Cardiac muscle cell (in vitro differentiated cells and primary cell): ENCODE measurements around the gene EDC4. TPM values are rescaled to one million over a fixed set of nuclear protein-coding genes. Genes with fewer than 3 reads are reported as not detected.

Experiments used
- DNase-seq, 2 donors: peaks; one replicate each; pipeline versions ENCODE4 v3.0.0 to v3.0.0-alpha.2; 2010 to 2017; ENCODE audit warnings: low read depth in 1 of 2, low spot score in 1 of 2
- H3K27ac ChIP-seq: fragments of 200-600 bp; sonication (generic); 2 replicates; pipeline ENCODE4 v1.5.1; 2016
- H3K27me3 ChIP-seq: fragments of 200-600 bp; sonication (generic); 2 replicates; pipeline ENCODE4 v1.6.0; 2016; ENCODE audit warnings: control low read depth
- H3K36me3 ChIP-seq: fragments of 200-600 bp; sonication (generic); 2 replicates; pipeline ENCODE4 v1.5.1; 2016; ENCODE audit warnings: control low read depth
- H3K4me1 ChIP-seq: fragments of 200-600 bp; sonication (generic); 2 replicates; pipeline ENCODE4 v1.8.1; 2017; ENCODE audit warnings: low read depth, mild to moderate bottlenecking, mixed run types
- H3K4me3 ChIP-seq: fragments of 200-600 bp; sonication (generic); 2 replicates; pipeline ENCODE4 v1.5.1; 2016; ENCODE audit warnings: mild to moderate bottlenecking
- H3K9me3 ChIP-seq: fragments of 200-600 bp; sonication (generic); 2 replicates; pipeline ENCODE4 v1.5.1; 2017; ENCODE audit warnings: low read depth, mild to moderate bottlenecking, control low read depth
- polyA plus RNA-seq: library from polyadenylated mRNA; unstranded; fragments of >200 nt; fragmentation: Nextera tagmentation; extraction: Ambion mirVana; gene quantifications from 2 replicates; pipeline ENCODE4 v1.2.1, GENCODE V29; 2016
- total RNA-seq: library from RNA; depleted of rRNA; stranded (reverse); fragments of >200 nt; gene quantifications from 2 replicates; pipeline ENCODE4 v1.2.3, GENCODE V29; 2016
- TF ChIP-seq, protein P1 (sequence below): IDR thresholded peaks from 2 replicates; pipeline ENCODE4 v1.5.1; 2012; ENCODE audit warnings: low read depth, mild to moderate bottlenecking, low read length

The EDC4 gene
- total and polyA plus RNA-seq, 2 experiments from 2014 or later = 87.8 to 95.7 TPM

DNA sequence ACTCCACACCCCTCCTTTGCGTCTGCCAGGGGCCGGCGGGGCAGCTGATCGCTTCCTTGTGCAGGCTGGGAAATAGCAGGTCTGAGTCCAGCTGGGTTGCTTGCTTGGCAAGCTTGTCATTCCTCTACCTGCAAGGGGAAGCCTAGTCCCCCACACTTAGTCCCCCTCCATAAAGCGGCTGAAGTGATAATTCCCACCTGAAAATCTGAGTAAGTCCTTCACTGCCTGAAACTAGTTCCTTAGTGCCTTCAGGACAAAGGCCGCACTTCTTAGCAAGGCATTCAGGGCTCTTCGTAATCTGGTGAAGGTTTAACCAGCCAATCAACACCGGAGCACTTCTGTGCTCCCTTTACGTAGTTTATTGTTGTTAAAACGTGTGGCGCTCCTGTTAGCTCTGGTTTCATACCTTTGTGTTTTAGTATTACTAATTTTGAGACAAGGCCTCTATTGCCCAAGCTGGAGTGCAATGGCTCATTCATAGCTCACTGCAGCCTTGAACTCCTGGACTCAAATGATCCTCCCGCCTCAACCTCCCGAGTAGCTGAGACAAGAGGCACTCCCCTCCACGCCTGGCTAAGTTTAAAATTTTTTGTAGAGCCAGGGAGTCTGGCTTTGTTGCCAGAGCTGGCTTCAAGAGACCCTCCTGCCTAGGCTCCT, 21.0 kb downstream of the EDC4 start:
- Histone ChIP-seq H3K27ac (peak overlapping the region; percentile 98), H3K4me3 (peak overlapping the region; percentile 96), H3K27me3 (no peaks in the 10 kb centered on the region), H3K36me3 (no peaks in the 10 kb centered on the region), H3K4me1 (peaks cover 9% of the 10 kb centered on the region), H3K9me3 (no peaks in the 10 kb centered on the region)
- TF ChIP-seq, protein P1, sequence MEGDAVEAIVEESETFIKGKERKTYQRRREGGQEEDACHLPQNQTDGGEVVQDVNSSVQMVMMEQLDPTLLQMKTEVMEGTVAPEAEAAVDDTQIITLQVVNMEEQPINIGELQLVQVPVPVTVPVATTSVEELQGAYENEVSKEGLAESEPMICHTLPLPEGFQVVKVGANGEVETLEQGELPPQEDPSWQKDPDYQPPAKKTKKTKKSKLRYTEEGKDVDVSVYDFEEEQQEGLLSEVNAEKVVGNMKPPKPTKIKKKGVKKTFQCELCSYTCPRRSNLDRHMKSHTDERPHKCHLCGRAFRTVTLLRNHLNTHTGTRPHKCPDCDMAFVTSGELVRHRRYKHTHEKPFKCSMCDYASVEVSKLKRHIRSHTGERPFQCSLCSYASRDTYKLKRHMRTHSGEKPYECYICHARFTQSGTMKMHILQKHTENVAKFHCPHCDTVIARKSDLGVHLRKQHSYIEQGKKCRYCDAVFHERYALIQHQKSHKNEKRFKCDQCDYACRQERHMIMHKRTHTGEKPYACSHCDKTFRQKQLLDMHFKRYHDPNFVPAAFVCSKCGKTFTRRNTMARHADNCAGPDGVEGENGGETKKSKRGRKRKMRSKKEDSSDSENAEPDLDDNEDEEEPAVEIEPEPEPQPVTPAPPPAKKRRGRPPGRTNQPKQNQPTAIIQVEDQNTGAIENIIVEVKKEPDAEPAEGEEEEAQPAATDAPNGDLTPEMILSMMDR = no peak
- no peak for DNase-seq

DNA sequence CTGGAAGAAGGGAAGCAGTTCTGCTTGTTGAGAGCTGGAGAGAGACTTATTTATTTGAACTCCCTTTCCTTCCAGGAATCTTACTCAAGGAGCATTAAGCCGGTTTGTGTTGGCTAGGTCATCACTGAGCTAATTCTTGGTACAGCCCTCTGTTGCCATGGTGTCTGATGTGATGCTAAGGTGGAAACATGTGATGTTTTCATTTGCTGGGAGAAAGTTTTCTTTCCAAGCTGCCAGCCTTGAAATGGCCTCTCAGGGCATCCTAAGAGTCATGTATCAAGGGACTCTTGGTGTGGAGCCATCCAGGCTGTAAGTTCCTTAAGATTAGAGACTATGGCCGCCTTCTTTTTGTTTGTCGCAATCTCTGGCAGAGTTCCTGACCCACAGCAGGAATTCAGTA, 24.4 kb downstream of the EDC4 start:
- TF ChIP-seq, protein P1 = no peak
- Histone ChIP-seq H3K27me3 (no peaks in the 10 kb centered on the region), H3K4me3 (no peak overlapping the region), H3K27ac (no peak overlapping the region), H3K9me3 (no peaks in the 10 kb centered on the region), H3K36me3 (no peaks in the 10 kb centered on the region), H3K4me1 (peaks cover 20% of the 10 kb centered on the region)
- peak in 1 of 2 donors; percentile 51 for DNase-seq

DNA sequence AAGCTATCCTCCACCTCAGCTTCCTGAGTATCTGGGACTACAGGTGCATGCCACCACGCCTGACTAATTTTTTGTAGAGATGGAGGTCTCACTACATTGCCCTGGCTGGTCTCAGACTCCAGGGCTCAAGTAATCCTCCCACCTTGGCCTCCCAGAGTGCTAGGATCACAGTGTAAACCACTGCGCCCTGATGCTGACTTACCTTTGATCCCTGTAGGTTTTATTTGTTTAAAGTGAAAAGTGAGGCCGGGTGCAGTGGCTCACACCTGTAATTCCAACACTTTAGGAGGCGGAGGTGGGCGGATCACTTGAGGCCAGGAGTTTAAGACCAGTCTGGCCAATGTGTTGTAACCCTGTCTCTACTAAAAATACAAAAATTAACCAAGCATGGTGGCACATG, 28.9 kb downstream of the EDC4 start:
- TF ChIP-seq, protein P1 = no peak
- H3K4me3 ChIP-seq = no peak overlapping the region
- H3K27me3 ChIP-seq = no peaks in the 10 kb centered on the region
- peaks cover 10% of the 10 kb centered on the region for H3K4me1 ChIP-seq
- DNase-seq = no peak
- no peaks in the 10 kb centered on the region for H3K36me3 ChIP-seq
- H3K27ac ChIP-seq = no peak overlapping the region
- no peaks in the 10 kb centered on the region for H3K9me3 ChIP-seq

DNA sequence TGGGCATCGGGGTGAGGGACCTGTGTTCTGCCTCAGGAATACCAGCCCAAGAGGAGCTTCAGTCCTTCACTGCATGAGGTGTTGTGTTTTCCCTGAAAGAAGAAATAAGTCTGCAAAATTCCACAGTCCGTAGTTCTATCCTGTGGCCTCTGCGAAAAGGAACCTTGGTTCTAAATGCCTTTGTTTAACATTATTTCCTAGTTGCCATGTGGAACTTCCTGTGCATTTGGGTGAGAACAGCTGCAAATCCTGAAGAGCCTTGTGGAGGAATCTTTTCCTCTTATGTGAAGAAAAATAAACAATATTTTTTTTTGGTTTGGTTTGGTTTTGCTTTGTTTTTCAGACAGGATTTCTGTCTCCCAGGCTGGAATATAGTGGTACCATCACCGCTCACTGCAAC, 30.0 kb downstream of the EDC4 start:
- Histone ChIP-seq H3K27me3 (no peaks in the 10 kb centered on the region), H3K9me3 (no peaks in the 10 kb centered on the region), H3K4me1 (peaks cover 10% of the 10 kb centered on the region), H3K4me3 (no peak overlapping the region), H3K27ac (no peak overlapping the region), H3K36me3 (no peaks in the 10 kb centered on the region)
- no peak for DNase-seq
- TF ChIP-seq, protein P1 = no peak

DNA sequence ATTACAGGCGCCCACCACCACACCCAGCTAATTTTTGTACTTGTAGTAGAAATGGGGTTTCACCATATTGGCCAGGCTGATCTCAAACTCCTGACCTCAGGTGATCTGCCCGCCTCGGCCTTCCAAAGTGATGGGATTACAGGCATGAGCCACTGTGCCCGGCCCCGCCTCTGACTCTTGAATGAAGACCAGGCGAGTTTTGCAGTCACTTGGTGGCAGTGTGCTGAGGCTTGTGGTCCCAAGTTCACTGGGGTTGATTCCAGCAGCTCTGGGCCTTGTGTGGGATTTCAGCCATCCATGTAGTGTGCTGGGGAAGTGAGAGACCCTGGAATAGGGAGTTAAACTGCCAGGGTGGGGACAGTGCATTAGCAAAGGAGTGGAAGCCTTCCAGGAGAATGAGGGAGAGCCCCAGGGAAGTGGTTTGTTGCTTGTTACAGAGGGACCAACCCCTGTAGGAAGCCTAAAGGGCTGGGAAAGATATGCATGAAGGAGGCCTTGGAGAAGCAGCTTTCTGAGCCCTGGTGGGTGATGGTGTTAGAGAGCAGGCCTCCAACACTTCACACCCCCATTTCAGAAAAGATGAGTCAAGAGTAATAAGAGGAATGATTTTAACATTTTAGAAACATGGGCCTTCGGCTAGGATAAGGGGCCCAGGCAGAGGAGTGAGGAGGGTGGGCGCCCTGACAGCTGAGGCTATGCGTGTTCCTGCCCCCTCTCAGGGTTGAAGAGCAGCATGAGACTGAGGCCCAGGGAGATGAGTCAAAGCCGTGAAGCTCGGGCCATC, 34.7 kb downstream of the EDC4 start:
- no peak overlapping the region for H3K27ac ChIP-seq
- no peaks in the 10 kb centered on the region for H3K27me3 ChIP-seq
- H3K36me3 ChIP-seq = peaks cover 8% of the 10 kb centered on the region
- H3K4me1 ChIP-seq = no peaks in the 10 kb centered on the region
- no peaks in the 10 kb centered on the region for H3K9me3 ChIP-seq
- H3K4me3 ChIP-seq = no peak overlapping the region
- DNase-seq = no peak
- TF ChIP-seq, protein P1 = no peak
